Left colon (tissue), 2 donors: ENCODE measurements around the gene DYNC1LI1. TPM values are rescaled to one million over a fixed set of nuclear protein-coding genes. Genes with fewer than 3 reads are reported as not detected.
A peak's percentile ranks its signal among the peaks of the same experiment; 100 is the strongest.
"Not testable (repeated sequence)": the region's sequence is repeated elsewhere in the genome, so short reads cannot be mapped to it uniquely, and the experiment has no call there.

Experiments used
- ATAC-seq: fragments of 200-7000 bp; cut with Tn5 transposase; one replicate; pipeline ENCODE4 v1.9.1; 2020; ENCODE audit warnings: mild to moderate bottlenecking, moderate library complexity
- DNase-seq, 2 donors: peaks; one replicate each; pipeline ENCODE4 v3.0.0-alpha.2; 2020
- intact Hi-C, 2 donors: fragments of 100-400 bp; cut with DNase I in 1 of 2; cut with micrococcal nuclease in 1 of 2; formaldehyde crosslinking; loops; one replicate each; pipeline versions ENCODE4 v1.11.2 to v1.14.0; 2022; cut with DNase I, micrococcal nuclease
- total RNA-seq, 2 donors: library from RNA; stranded (reverse); fragmentation: NEBNext Ultra II Directional; extraction: Animal tissue kit (Norgen Biotek cat#: 25700); gene quantifications; one replicate each; pipeline ENCODE4 v1.2.1, GENCODE V29; 2021
- donor health status: DM: no; HTN: no; CAD: no.
- donor health status: DM: yes; HTN: yes; CAD: no.

DYNC1LI1 gene
- total RNA-seq, 2 donors from 2014 or later: 18.5 to 19.5 TPM

GRCh38 chr3:32591186-32591585 is 20.5 kb upstream of the DYNC1LI1 start:
- no peak for DNase-seq
- ATAC-seq: no peak
- intact Hi-C loops: no loop called here

GRCh38 chr3:32586356-32586755 is 15.7 kb upstream of the DYNC1LI1 start:
- no peak for ATAC-seq

GRCh38 chr3:32584660-32585059 is 14.0 kb upstream of the DYNC1LI1 start:
- intact Hi-C loops: no loop called here
- ATAC-seq (no peak), DNase-seq (no peak)

More at GRCh38 chr3:32586356-32586755, 15.7 kb upstream of the DYNC1LI1 start:
- DNase-seq: no peak
- intact Hi-C loops: no loop called here

- no peak for DNase-seq
- intact Hi-C loops: no loop called here
- ATAC-seq: no peak
Observed at GRCh38 chr3:32583708-32584107, 13.1 kb upstream of the DYNC1LI1 start.

GRCh38 chr3:32578669-32579068 is 8.0 kb upstream of the DYNC1LI1 start:
- DNase-seq, intact Hi-C loops, ATAC-seq: not testable (repeated sequence)

- intact Hi-C loops: no loop called here
- ATAC-seq (no peak), DNase-seq (no peak)
Observed at GRCh38 chr3:32577581-32578556, 7.2 kb upstream of the DYNC1LI1 start.

- no peak for DNase-seq
Observed at GRCh38 chr3:32577174-32577573, 6.5 kb upstream of the DYNC1LI1 start.

GRCh38 chr3:32575451-32576113 is 4.9 kb upstream of the DYNC1LI1 start:
- ATAC-seq: no peak
- no peak for DNase-seq
- intact Hi-C loops: no loop called here

More at GRCh38 chr3:32577174-32577573, 6.5 kb upstream of the DYNC1LI1 start:
- intact Hi-C loops: no loop called here
- ATAC-seq: no peak

GRCh38 chr3:32571192-32571485 is 481 bp upstream of the DYNC1LI1 start:
- intact Hi-C loops: no loop called here
- DNase-seq (no peak), ATAC-seq (peak; percentile 42)

- intact Hi-C loops: no loop called here
- ATAC-seq (peak; percentile 68), DNase-seq (peak; percentile 70 to 74)
Observed at GRCh38 chr3:32569540-32570420, 878 bp downstream of the DYNC1LI1 start.

GRCh38 chr3:32568953-32569352 is 1.7 kb downstream of the DYNC1LI1 start:
- no peak for DNase-seq
- intact Hi-C loops: no loop called here
- ATAC-seq: no peak

- DNase-seq (no peak), ATAC-seq (no peak)
- intact Hi-C loops: no loop called here
Observed at GRCh38 chr3:32564195-32564594, 6.5 kb downstream of the DYNC1LI1 start.

- intact Hi-C loops: no loop called here
- ATAC-seq (no peak), DNase-seq (no peak)
Observed at GRCh38 chr3:32562640-32563039, 8.0 kb downstream of the DYNC1LI1 start.

GRCh38 chr3:32557640-32558352 is 12.9 kb downstream of the DYNC1LI1 start:
- ATAC-seq (peak; percentile 49), DNase-seq (no peak)
- intact Hi-C loops: no loop called here

GRCh38 chr3:32556332-32556731 is 14.3 kb downstream of the DYNC1LI1 start:
- intact Hi-C loops: no loop called here
- no peak for ATAC-seq

GRCh38 chr3:32553973-32554372 is 16.7 kb downstream of the DYNC1LI1 start:
- no peak for DNase-seq
- no peak for ATAC-seq
- intact Hi-C loops: no loop called here

More at GRCh38 chr3:32556332-32556731, 14.3 kb downstream of the DYNC1LI1 start:
- no peak for DNase-seq

- intact Hi-C loops: no loop called here
- DNase-seq: no peak
- ATAC-seq: no peak
Observed at GRCh38 chr3:32553459-32553858, 17.2 kb downstream of the DYNC1LI1 start.

- ATAC-seq: no peak
- intact Hi-C loops: no loop called here
- no peak for DNase-seq
Observed at GRCh38 chr3:32552013-32552412, 18.6 kb downstream of the DYNC1LI1 start.

- intact Hi-C loops: no loop called here
- no peak for DNase-seq
- no peak for ATAC-seq
Observed at GRCh38 chr3:32551496-32551895, 19.2 kb downstream of the DYNC1LI1 start.
